SU-DHL-6 (cell line): ENCODE measurements around the gene CDC25C.

ENCODE experiments used
- EZH2phosphoT487 ChIP-seq: fragments of 200-600 bp; sonication (generic), shearing (Covaris generic); conservative IDR thresholded peaks from 2 replicates; pipeline ENCODE4 v1.6.1; 2018; ENCODE audit warnings: mild to moderate bottlenecking, antibody characterized with exemption, low read length, moderate library complexity, mixed read lengths
- TF ChIP-seq, protein P1 (sequence below): fragments of 200-600 bp; sonication (generic); IDR thresholded peaks from one replicate; pipeline ENCODE4 v1.5.1; 2017; ENCODE audit warnings: antibody characterized with exemption, mild to moderate bottlenecking, low read length, moderate library complexity; ENCODE audit not compliant: insufficient read depth, poor library complexity, severe bottlenecking

DNA sequence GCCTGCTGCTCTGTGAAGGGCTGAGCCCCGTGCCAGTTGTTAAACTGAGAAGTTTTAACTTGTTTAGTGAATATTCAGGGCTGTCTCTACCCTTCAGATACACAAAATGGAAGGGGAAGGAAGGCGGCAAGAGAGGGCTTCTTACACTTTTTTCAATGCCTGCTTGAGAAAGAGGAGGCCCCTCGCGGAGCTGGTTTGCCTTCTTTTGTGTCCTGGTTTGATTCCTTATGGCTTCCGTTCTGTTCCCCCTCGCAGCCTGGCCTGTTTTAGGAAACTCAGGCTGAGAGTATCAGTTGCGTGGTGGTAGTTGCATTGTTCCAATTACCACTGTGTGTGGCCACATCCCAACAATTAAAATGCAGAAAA is 7.5 kb upstream of the CDC25C start:
- TF ChIP-seq, protein P1, sequence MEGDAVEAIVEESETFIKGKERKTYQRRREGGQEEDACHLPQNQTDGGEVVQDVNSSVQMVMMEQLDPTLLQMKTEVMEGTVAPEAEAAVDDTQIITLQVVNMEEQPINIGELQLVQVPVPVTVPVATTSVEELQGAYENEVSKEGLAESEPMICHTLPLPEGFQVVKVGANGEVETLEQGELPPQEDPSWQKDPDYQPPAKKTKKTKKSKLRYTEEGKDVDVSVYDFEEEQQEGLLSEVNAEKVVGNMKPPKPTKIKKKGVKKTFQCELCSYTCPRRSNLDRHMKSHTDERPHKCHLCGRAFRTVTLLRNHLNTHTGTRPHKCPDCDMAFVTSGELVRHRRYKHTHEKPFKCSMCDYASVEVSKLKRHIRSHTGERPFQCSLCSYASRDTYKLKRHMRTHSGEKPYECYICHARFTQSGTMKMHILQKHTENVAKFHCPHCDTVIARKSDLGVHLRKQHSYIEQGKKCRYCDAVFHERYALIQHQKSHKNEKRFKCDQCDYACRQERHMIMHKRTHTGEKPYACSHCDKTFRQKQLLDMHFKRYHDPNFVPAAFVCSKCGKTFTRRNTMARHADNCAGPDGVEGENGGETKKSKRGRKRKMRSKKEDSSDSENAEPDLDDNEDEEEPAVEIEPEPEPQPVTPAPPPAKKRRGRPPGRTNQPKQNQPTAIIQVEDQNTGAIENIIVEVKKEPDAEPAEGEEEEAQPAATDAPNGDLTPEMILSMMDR, result no peak
- TF ChIP-seq EZH2phosphoT487, result no peak
